ENCODE measurements around the gene TBL1XR1. TPM values are rescaled to one million over a fixed set of nuclear protein-coding genes. Genes with fewer than 3 reads are reported as not detected.
A peak's percentile ranks its signal among the peaks of the same experiment; 100 is the strongest.

The TBL1XR1 gene
- 103 and 142 TPM in 2 replicates for total RNA-seq

- DNase-seq (ENCODE audit: low read depth in 2 of 2): peak; percentile 95 to 98
These were observed at the start of gene TBL1XR1 for GRCh38 chr3:177197041-177197726. Gene TBL1XR1, minus strand, starts transcription at chr3:177197482. Its CDS starts 132,505 bp downstream, at chr3:177064977.

DNA sequence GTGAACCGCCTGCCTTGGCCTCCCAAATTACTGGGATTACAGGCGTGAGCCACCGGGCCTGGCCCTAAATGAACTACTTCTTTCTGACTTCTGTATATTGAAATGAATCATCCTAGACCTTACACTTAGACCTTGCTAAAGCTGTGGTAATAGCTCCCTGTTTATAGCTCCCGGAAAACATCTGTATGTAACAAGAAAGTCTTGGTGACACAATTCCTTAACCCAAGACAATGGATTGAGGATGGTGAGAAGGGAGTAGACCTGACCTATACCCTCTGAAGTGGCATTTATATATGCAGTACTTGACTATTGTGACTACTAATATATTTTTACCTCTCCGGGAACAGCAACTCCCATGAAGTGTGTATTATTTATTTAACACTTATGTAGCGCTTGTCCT is 48.0 kb upstream of the TBL1XR1 start:
- no peak for DNase-seq (ENCODE audit: low read depth in 2 of 2)

- no peak for DNase-seq (ENCODE audit: low read depth in 2 of 2)
These were observed 47.3 kb upstream of the TBL1XR1 start for GRCh38 chr3:177244606-177245005.

DNA sequence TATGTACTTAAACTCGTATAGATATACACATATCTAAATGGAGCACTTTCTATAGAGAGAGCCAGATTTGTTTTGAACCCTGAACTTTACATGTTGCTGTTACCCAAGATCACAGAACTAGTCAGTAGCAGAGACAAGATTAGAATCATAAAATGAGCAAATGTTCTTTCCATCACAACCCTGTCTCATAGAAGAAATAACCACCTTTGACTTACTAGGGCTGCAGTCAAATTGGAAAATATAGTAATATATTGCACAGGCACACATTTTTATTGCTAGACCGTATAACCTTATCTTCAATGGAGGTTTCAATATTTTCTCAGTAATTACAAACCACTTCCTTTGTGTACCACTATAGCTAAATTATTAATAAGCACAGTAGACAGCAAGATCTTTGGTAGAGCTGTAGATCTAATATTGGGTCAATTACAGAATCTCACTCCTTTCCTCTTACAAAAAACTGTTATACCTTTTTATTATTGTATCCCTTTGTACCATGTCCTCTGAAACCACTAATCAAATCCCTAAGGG is 41.5 kb upstream of the TBL1XR1 start:
- DNase-seq (ENCODE audit: low read depth in 2 of 2): no peak

GRCh38 chr3:177237206-177237605 is 39.9 kb upstream of the TBL1XR1 start:
- DNase-seq (ENCODE audit: low read depth in 2 of 2): no peak

GRCh38 chr3:177236704-177237103 is 39.4 kb upstream of the TBL1XR1 start:
- peak in 1 of 2 donors; percentile 55 for DNase-seq (ENCODE audit: low read depth in 2 of 2)

- peak; percentile 66 to 70 for DNase-seq (ENCODE audit: low read depth in 2 of 2)
These were observed 36.8 kb upstream of the TBL1XR1 start for GRCh38 chr3:177234121-177234520.

DNA sequence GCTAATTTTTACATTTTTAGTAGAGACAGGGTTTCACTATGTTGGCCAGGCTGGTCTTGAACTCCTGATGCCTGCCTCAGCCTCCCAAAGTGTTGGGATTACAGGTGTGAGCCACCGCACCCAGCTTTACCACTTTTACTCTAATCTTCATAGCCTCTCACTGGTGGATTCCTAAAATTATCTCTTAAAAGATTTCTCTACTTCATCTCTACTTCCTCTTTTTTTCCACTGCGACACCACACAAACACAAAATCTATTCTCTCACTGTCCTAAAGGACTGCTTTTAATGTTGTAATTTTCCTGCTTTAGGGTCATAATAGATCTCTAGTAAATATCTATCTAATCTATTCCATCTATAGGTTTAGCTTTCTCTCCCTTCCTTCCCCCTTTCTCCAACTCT is 34.0 kb upstream of the TBL1XR1 start:
- DNase-seq (ENCODE audit: low read depth in 2 of 2): no peak

- DNase-seq (ENCODE audit: low read depth in 2 of 2): no peak
These were observed 33.4 kb upstream of the TBL1XR1 start for GRCh38 chr3:177230641-177231040.

GRCh38 chr3:177229791-177230190 is 32.5 kb upstream of the TBL1XR1 start:
- peak in 1 of 2 donors; percentile 45 for DNase-seq (ENCODE audit: low read depth in 2 of 2)

- DNase-seq (ENCODE audit: low read depth in 2 of 2): no peak
These were observed 31.4 kb upstream of the TBL1XR1 start for GRCh38 chr3:177228601-177229190.

GRCh38 chr3:177224414-177224813 is 27.1 kb upstream of the TBL1XR1 start:
- no peak for DNase-seq (ENCODE audit: low read depth in 2 of 2)

- DNase-seq (ENCODE audit: low read depth in 2 of 2): no peak
These were observed 24.5 kb upstream of the TBL1XR1 start for GRCh38 chr3:177221744-177222143.

GRCh38 chr3:177220136-177220974 is 23.1 kb upstream of the TBL1XR1 start:
- DNase-seq (ENCODE audit: low read depth in 2 of 2): peak in 1 of 2 donors; percentile 20

DNA sequence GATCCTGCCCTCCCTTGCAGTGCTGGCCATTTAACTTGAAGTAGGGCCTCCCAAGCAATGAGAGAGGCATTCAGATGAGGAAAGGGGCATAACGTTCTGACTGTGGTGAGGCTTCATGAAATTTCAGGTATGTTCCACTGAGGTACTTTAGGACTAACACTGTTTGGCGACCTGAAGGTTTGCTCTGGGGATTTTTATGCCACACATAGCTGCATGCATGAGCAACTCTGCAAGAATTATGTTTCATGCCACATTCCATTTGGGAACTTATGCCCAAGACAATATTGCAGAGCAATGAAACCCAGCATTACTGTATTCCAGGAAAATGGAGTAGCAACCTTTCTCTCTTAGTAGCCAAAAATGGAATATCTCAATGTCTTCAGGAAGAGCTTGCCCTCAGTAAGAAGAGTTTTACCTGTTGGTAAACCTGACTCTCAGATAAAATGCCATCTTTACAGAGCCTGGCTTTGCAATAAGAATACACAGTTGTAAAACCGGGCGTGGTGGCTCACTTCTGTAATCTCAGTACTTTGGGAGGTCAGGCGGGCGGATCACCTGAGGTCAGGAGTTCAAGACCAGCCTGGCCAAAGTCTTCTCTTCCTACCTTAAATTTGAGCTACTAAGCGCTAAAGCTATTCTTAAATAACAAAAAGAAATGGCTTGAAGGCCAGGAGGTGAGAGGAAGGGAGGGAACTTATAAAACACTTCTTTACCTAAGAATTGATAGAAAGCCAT is 16.7 kb upstream of the TBL1XR1 start:
- DNase-seq (ENCODE audit: low read depth in 2 of 2): no peak

DNA sequence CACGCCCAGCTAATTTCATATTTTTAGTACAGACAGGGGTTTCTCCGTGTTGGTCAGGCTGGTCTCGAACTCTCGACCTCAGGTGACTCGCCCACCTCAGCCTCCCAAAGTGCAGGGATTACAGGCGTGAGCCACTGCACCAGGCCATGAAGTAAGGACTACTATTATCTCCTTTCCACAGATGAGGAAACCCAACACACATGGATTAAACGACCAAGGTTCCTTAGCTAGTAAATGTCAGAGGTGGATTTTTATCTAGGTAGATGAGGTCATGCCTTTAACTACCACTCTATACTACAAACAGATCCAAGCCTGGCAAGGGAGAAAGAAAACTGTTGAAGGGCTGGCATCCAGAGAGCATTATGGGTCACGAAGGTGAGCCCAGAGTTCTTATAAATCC is 15.5 kb upstream of the TBL1XR1 start:
- DNase-seq (ENCODE audit: low read depth in 2 of 2): no peak

DNA sequence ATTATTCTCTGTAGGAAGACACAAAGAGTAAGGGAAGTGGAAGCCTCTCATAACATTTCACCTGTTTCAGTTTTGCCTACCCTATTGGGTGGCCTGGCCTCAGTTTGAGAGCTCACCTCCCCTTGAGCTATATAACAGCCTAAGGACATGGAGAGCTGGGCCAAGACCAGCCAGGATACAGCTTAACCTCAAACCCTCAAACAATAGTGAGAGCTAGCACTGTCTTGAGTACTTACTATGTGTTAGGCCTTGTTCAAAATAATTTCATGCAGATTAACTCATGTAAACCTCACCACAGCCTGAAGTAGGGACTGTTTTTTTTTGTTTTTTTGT is 15.0 kb upstream of the TBL1XR1 start:
- no peak for DNase-seq (ENCODE audit: low read depth in 2 of 2)

DNA sequence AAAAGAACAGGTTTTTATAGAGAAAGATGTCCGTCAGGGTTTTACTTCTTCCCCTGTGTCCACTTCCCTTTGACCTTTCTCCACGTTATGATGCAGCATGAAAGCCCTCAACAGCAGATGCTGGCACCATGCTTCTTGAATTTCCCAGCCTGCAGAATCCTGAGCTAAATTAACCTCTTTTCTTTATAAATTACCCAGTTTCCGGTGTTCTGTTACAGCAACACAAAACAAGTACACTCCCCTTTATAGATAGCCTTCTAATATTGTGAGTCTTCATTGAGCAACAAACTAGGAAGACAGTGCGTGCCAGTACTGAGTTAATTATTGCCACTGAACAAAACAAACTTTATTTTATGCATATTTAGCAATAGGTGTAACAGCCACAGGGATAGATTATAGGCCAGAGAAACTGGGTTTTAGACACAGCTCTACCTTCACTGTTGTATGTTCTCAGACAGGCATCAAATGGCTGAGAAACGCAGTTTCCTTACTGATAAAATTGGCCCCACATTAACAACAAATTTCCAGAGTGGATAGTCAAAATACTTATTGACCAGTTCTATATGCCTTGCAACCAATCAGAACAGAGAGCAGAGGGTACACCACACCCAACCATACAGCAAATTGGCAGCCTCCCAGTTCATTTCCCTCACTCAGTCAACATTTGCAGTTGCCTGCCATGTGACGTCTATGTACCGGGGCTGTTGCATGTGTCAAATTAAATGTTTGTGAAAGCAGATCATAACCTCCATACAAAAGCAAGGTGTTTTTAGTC is 14.4 kb upstream of the TBL1XR1 start:
- DNase-seq (ENCODE audit: low read depth in 2 of 2): peak; percentile 66 to 93

GRCh38 chr3:177210744-177211502 is 13.6 kb upstream of the TBL1XR1 start:
- no peak for DNase-seq (ENCODE audit: low read depth in 2 of 2)

DNA sequence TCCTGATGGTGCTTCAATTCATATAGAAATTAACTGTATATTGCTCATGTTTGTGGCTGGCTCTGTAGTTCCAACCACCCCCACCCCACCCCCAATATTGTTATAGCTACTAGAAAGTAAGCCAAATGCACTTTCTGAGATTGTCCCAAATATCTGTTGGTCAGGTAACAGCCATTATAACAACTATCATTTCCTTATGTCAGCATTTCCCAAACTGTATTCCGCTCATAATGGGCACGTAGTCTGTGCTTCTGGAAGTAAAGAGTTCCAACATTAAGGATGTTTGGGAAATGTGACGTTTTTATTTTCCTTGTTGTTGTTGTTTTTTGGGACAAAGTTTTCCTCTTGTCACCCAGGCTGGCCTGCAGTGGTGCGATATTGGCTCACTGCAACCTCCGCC is 12.2 kb upstream of the TBL1XR1 start:
- no peak for DNase-seq (ENCODE audit: low read depth in 2 of 2)
